Activated effector memory CD4-positive, alpha-beta T cell treated with Interleukin-2 at 50 U/mL for 16 hours (primary cell): ENCODE results near the gene OR10AD1.

ENCODE experiments used
- DNase-seq: peaks from one replicate; pipeline ENCODE4 v3.0.0-alpha.2; 2020

The OR10AD1 gene

GRCh38 chr12:48189331-48190125, 13.6 kb downstream of the OR10AD1 start:
- peak; percentile 49 for DNase-seq

DNA sequence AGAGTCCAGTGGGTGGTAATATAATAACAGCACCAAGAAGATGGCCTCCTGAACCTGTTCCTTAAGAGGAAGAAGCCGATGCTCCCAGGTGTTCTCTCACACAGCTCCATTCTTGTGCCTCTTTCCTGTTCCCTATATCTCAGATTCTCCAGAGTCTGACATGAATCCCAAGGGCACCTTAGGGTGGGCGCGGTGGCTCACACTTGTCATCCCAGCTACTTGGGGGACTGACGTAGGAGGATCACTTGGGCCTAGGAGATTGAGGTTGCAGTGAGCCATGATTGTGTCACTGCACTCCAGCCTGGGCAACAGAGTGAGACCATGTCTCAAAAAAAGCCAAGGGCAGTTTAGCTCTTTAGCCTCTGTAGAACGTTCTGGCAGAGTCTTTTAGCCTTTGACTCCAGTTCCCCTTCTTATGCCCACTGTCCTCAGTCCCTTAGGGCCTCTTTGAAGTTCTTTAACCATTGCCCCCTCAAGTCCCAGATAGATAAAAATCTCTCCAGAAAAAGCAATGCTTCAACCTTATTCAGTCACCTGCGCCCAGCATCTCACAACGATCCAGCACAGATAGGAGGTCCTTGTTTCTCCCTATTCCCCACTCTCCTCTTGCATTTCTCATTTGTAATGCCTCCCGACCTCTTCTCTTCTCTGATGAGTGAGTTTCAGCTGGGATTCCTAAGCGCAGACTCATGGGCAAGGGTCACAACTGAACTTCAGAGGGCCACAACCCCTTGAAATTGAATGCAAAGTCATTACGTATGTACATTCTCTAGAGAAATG, 15.0 kb downstream of the OR10AD1 start:
- no peak for DNase-seq

DNA sequence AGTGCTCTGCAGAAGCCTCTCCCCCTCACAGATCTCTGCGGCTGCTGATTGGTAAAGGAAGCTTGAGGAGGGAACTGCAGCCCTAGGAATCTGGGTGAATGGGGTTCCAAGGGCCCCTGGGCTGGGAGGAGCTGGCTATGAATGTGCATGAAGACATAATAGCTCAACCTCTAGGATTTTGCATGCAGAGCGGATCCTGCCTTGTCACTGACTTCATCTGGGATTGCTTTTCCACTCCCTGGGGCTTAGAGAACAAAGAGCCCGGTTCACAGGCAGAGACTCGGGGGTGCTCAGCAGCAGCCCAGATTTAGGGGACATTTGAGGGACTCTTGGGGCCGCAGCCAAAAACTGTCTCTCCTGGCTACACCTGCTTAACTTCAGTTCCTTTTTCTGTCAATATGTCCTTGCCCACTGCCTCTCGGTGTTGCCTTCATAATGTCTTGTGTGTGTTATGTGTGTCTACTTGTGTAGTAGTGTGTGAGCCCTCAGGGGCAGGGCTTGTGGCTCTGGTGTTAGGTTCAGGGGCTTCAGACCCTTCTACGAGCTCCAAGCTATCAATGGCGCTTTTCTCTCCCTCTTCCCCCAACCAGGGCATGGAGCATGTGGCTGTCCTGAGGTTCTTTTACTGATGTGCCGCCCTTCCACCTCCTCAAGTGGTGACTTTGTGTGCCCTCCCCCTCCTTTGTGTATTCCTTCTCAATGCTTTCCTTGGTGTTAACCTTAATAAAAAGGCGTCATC, 17.7 kb downstream of the OR10AD1 start:
- no peak for DNase-seq

DNA sequence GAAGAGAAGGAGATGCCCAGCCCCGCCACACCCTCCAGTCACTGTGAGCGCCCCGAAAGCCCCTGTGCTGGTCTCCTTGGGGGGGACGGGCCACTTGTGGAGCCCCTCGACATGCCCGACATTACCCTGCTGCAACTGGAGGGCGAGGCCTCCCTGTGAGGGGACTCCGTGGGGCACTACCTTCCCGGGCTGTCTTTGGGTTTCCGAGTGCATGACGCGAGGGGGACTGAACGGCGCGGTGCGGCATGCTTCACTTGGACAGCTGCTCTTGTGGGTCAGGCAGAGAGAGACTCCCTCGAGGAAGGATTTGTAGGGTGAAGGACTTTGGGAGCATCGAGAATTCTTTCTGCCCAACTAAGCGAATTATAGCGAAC, 18.6 kb downstream of the OR10AD1 start:
- DNase-seq, result no peak

DNA sequence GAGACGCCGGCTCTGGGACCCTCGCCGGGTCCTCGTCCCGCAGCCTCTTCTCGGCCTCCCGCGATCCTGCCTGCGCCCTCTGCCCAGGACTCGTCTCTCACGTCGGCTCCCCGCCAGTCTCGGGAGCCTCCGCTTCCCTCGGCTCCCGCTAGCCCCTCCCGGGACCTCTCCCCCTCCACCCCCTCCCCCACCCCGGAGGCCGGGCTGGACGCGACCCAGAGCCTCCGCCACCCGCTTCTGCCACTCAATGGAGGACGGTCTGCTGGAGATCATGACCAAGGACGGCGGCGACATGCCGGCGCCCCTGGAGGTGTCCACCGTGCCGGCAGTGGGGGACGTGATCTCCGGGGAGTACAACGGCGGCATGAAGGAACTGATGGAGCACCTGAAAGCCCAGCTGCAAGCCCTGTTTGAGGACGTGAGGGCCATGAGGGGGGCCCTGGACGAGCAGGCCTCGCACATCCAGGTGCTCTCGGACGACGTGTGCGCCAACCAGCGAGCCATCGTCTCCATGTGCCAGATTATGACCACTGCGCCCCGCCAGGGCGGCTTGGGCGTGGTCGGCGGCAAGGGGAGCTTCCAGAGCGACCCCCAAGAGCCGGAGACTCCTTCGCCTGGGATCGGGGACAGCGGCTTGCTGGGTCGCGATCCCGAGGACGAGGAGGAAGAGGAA, 19.1 kb downstream of the OR10AD1 start:
- no peak for DNase-seq

DNA sequence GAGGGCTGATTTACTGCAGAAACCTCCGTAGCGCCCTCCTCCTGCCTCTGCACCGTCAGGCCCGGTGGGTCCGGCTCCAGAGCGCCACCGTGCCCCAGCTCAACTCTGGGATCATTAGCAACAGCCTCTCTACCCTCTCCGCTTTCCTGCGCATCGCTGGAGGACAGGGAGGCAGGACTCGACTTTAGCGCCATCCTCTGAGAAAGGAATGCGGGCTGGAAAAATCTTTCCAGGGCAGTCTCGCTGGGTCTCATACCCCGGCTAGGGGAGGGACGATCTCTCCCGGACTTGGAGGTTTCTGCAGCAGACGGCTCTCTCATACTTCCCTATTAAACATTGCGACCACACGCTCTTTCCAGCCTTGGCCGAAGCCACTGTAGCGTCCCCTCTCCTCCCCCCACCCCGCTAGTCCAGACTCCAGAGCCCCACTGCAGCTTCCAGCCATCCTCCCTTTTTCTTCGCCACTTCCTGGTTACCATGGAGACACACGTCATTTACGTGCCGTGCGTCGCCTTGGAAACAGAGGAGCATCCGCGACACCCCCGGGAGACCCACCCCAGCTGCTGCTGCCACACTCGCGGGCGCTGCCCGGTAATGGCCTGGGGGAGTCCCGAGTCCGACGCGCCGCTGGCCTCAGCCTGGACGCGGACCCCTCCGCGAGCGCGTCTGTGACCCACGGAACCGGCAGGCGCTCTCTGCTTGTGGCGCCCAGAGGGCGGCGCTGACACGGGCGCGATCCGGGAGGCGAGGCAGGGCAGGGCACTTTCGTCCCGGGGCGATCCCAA, 19.8 kb downstream of the OR10AD1 start, which contains the start of gene CCDC184:
Gene CCDC184 (plus strand): TSS at position 554 of the 785 bp plus-strand sequence. CDS start 479 bp downstream, outside the sequence.
- DNase-seq, result peak; percentile 71

DNA sequence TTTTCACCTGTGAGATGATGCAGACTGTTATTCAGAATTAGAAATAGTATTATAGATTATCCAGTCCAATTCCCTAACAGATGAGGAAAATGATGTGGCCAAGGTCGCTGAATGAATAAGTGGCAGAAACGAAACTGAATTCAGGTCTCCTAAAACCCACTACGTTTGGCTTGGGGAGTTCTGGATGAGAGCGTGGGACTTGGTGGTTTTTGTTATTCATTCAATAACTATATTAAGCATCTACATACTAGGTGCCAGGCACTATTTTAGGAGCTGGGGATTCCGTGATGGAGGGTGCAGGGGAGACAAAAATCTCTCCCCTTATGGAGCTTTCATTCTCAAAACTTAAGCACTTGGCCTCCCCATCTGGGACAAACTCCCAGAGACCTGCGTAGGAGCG, 20.5 kb downstream of the OR10AD1 start:
- no peak for DNase-seq

DNA sequence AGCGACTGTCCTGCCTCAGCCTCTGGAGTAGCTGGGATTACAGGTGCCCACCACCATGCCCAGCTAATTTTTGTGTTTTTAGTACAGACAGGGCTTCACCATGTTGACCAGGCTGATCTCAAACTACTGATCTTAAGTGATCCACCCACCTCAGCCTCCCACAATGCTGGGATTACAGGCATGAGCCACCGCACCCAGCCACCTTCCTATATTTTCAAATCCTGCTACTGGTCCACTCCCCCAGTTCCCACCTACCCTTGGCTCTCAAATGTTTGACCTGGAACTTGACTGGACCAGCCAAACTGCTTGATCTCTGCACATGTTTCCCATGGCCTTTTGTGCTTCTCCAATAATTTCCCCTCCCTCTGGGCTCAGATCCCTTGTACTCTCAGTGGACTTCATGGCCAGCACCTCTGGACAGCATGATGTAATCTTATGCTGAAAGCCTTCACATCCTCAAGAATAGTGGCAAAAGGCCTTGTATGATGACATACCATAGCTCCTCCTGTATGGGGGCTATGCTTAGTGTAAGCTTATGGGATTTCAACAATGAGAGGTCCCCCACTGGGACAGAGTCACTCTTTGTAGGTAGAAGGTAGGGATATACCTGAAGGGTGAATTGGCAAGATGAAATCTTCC, 22.1 kb downstream of the OR10AD1 start:
- DNase-seq, result no peak

- DNase-seq, result no peak
Observed at GRCh38 chr12:48180424-48180823, 22.7 kb downstream of the OR10AD1 start.

DNA sequence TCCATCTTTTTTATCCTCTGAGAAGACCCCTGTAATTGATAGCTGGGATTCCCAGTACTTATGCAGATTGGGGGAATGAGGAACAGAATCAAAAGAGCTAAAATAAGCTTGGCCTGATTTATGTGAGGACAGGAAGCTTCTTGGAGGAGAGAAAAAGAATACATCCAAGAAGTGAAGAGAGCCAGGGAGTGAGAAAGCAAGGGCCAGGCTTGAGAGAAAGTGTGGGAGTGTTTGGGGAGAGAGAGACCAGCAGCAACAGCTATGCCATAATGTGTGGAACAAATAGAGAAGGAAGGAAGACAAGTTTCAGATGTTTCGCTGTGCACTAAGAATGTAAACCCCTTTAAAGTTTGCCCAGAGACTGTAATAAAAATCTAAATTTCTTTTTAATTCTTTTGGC, 23.6 kb downstream of the OR10AD1 start:
- DNase-seq, result no peak

- no peak for DNase-seq
Observed at GRCh38 chr12:48177982-48178381, 25.1 kb downstream of the OR10AD1 start.

DNA sequence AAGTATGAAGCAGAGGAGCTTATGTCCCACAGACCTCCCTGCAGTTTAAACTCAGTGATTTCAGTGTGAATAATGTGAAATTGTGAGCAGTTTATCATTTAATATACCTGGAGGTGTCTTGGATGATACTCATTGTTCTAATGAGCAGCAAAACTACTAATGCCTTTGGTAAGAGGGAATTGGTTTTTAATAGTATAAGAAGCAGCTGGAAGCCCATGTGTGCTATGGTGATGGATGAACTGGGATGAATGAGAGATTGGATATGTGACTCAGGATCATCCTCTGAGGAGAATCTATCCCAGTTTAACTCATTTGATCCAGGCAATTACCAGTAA, 26.7 kb downstream of the OR10AD1 start:
- DNase-seq, result no peak

- no peak for DNase-seq
Observed at GRCh38 chr12:48175613-48176416, 27.3 kb downstream of the OR10AD1 start.

DNA sequence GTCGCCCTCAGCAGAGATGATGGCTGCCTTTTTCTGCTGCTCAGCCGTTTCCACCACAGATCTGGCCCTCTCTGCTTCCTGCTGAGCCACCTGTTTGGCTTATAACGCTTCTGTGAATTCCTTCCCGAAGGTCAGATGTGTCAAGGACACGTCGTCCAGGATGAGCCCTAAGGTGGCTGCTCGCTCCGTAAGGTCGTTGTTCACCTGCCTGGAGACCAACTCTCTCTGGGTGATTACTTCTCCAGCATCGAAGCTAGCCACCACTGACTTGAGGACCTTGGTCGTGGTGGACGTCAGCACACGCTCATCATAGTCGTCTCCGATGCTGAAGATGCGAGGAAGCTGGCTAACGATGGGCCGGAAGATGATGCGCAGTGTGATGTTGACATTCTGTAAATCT, 34.1 kb downstream of the OR10AD1 start:
- no peak for DNase-seq

DNA sequence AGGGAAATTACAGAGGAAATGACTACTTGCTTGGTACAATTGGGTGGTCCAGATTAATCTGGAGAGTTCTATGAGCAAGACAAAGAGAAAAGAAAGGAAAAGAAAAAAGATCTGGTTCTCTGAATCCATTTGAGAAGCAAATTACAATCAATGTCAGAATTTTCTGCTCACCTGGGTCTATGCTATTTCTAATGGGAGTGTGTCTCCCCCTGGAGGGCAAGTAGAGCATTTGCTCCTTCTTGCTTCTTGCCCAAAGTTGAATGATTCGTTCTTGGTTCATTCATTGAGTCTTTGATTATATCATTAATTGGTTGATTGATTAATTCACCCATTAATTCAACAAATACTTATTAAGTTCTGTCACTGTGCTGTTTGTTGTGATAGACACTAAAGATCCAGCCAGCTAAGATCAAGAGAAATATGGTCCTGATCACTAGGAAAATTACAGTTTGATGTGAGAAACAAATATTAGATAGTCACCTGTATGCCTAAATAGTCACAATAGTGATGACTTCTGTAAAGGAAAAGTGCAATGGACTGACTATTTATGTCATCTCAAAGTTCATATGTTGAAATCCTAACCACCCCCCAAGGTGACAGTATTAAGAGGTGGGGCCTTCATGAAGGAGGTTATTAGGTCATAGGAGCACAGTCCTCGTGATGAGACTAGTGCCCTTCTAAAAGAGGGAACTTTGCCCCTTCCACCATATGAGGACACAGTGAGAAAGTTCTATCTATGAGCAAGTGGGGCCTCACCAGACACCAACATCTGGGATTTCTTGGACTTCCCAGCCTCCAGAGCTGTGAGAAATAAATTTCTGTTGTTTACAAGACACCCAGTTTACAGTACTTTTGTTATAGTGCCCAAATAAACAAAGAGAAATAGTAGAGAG, 37.8 kb downstream of the OR10AD1 start:
- no peak for DNase-seq

- no peak for DNase-seq
Observed at GRCh38 chr12:48164451-48164850, 38.6 kb downstream of the OR10AD1 start.

- DNase-seq, result no peak
Observed at GRCh38 chr12:48163150-48163747, 39.8 kb downstream of the OR10AD1 start.

DNA sequence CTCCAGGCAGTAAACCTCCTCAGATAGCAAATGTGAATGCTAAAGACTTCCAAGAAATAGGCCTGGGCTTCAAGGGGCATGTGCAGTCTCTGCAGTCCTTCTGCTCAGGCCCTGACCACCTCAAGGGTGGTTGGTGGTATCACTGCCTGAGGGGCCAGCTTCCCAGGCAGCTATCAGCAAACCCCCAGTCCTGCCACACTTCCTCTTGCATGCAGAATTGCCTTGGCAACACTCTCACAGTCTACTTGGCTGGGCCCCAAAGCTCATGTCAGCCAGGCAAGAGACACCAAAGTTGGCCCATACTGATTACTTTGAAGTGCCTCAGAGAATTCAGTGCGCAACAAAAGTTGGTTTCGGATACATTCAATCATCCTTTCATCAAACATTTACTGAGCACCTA, 42.3 kb downstream of the OR10AD1 start:
- no peak for DNase-seq

GRCh38 chr12:48160046-48160445, 43.0 kb downstream of the OR10AD1 start:
- no peak for DNase-seq
